Neuronal stem cell (in vitro differentiated cells): ENCODE data around the gene MAP1B.
A peak's percentile ranks its signal among the peaks of the same experiment; 100 is the strongest.

Source experiments
- DNase-seq: peaks from one replicate; pipeline ENCODE4 v3.0.0-alpha.2; 2013; ENCODE audit warnings: low spot score
- H2AFZ ChIP-seq: one replicate; pipeline ENCODE4 v1.6.1; 2013; ENCODE audit warnings: mild to moderate bottlenecking, low read length, inconsistent platforms
- H2AK5ac ChIP-seq: 2 replicates; pipeline ENCODE4 v1.6.1; 2013; ENCODE audit warnings: low read depth, mild to moderate bottlenecking, inconsistent platforms, low read length, moderate library complexity, mixed read lengths
- H2BK120ac ChIP-seq: 2 replicates; pipeline ENCODE4 v1.6.1; 2013; ENCODE audit warnings: low read depth, mild to moderate bottlenecking, inconsistent platforms, low read length, moderate library complexity, mixed read lengths
- H2BK12ac ChIP-seq: one replicate; pipeline ENCODE4 v1.6.1; 2013; ENCODE audit warnings: low read length, inconsistent platforms
- H2BK15ac ChIP-seq: 2 replicates; pipeline ENCODE4 v1.6.1; 2013; ENCODE audit warnings: mild to moderate bottlenecking, low read length, inconsistent platforms, mixed read lengths
- H2BK5ac ChIP-seq: one replicate; pipeline ENCODE4 v1.6.1; 2013; ENCODE audit warnings: inconsistent platforms, mild to moderate bottlenecking, low read length, moderate library complexity
- H3K14ac ChIP-seq: one replicate; pipeline ENCODE4 v1.6.1; 2013; ENCODE audit warnings: low read length, inconsistent platforms
- H3K18ac ChIP-seq: 2 replicates; pipeline ENCODE4 v1.6.1; 2013; ENCODE audit warnings: low read length, inconsistent platforms
- H3K23ac ChIP-seq: 2 replicates; pipeline ENCODE4 v1.6.1; 2013; ENCODE audit warnings: low read depth, mild to moderate bottlenecking, mixed read lengths, low read length, inconsistent platforms; ENCODE audit not compliant: poor library complexity
- H3K27ac ChIP-seq: replicated peaks from 3 replicates; pipeline ENCODE4 v1.5.1; 2013; ENCODE audit warnings: low read length, inconsistent platforms
- H3K27me3 ChIP-seq, 3 experiments: 2 replicates each; pipeline ENCODE4 v1.6.1; 2013; ENCODE audit warnings: low read length in 3 of 3, mild to moderate bottlenecking in 2 of 3, inconsistent platforms in 1 of 3, low read depth in 1 of 3, mixed read lengths in 1 of 3, moderate library complexity in 1 of 3; ENCODE audit not compliant: control insufficient read depth in 3 of 3, insufficient read depth in 3 of 3
- H3K36me3 ChIP-seq, 2 donors: replicated peaks in 1 of 2; 2 replicates each; pipeline ENCODE4 v1.6.1; 2013; ENCODE audit warnings: low read length in 2 of 2; ENCODE audit not compliant: control insufficient read depth in 2 of 2, insufficient read depth in 2 of 2
- H3K4ac ChIP-seq: 2 replicates; pipeline ENCODE4 v1.6.1; 2013; ENCODE audit warnings: inconsistent platforms, mild to moderate bottlenecking, low read length, moderate library complexity
- H3K4me1 ChIP-seq, 2 donors: 1 replicate in 1 of 2; 2 replicates in 1 of 2; pipeline ENCODE4 v1.6.1; 2013; ENCODE audit warnings: low read length in 2 of 2, low read depth in 1 of 2; ENCODE audit not compliant: control insufficient read depth in 2 of 2, insufficient read depth in 1 of 2
- H3K4me2 ChIP-seq: one replicate; pipeline ENCODE4 v1.6.1; 2013; ENCODE audit warnings: mild to moderate bottlenecking, low read length, inconsistent platforms; ENCODE audit not compliant: insufficient read depth, poor library complexity, severe bottlenecking
- H3K4me3 ChIP-seq, 2 donors: 2 replicates each; pipeline ENCODE4 v1.5.1; 2013; ENCODE audit warnings: low read length in 2 of 2, mild to moderate bottlenecking in 2 of 2, inconsistent platforms in 1 of 2, moderate library complexity in 1 of 2
- H3K79me1 ChIP-seq: one replicate; pipeline ENCODE4 v1.6.1; 2013; ENCODE audit warnings: low read depth, mild to moderate bottlenecking, inconsistent platforms, low read length, moderate library complexity
- H3K9ac ChIP-seq: one replicate; pipeline ENCODE4 v1.6.1; 2013; ENCODE audit warnings: mild to moderate bottlenecking, low read depth, low read length, inconsistent platforms; ENCODE audit not compliant: poor library complexity
- H3K9me3 ChIP-seq, 2 donors: replicated peaks in 1 of 2; 2 replicates each; pipeline versions ENCODE3 to v1.6.1; 2013; ENCODE audit warnings: low read length in 2 of 2, mild to moderate bottlenecking in 2 of 2, inconsistent platforms in 1 of 2, low read depth in 1 of 2, mixed read lengths in 1 of 2, moderate library complexity in 1 of 2; ENCODE audit not compliant: control insufficient read depth in 2 of 2, insufficient read depth in 1 of 2
- H4K8ac ChIP-seq: one replicate; pipeline ENCODE4 v1.6.1; 2013; ENCODE audit warnings: low read depth, mild to moderate bottlenecking, inconsistent platforms, low read length, moderate library complexity
- H4K91ac ChIP-seq: one replicate; pipeline ENCODE4 v1.6.1; 2013; ENCODE audit warnings: low read length, low read depth, mild to moderate bottlenecking, inconsistent platforms; ENCODE audit not compliant: poor library complexity
- WGBS, 2 donors: extraction: QIAGEN DNeasy Blood & Tissue Kit; methylation state at CpG; one replicate each; pipeline ENCODE4 v1.1.7; 2013; ENCODE audit warnings: missing lambda C conversion rate in 2 of 2, mixed read lengths in 1 of 2; ENCODE audit not compliant: insufficient read length in 2 of 2, insufficient replicate concordance in 1 of 2; ENCODE audit errors: extremely low coverage in 2 of 2; 5-methylcytosine and 5-hydroxymethylcytosine counted together

MAP1B gene

DNA sequence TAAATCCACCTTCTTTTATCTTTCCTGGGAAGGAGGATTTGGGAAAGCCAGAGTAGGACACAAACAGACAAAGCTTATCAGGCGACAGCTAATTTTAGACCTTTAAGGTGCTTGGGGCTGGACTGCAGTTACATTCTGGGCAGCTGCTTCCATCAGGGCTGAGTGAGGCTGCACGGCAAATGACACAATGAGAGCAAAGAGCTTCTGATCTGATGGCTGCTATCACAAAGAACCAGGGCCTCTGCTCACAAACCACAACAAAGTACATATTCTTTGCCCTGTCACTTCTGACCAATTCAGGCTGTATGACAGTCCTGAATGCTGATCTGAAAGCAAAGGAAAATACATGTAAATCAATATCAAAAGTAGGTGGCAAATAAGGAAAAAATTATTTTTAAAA lies 119.7 kb downstream of the MAP1B start:
- H3K23ac ChIP-seq, result no peak overlapping the region
- WGBS, 2 donors, result no CpG with 5 or more reads among the region's 2 CpGs
- H3K9me3 ChIP-seq, result no peaks in the 10 kb centered on the region
- no peak overlapping the region for H4K8ac ChIP-seq
- H3K4me2 ChIP-seq, result no peak overlapping the region
- H2BK12ac ChIP-seq, result no peak overlapping the region
- H3K27me3 ChIP-seq, result no peaks in the 10 kb centered on the region
- no peak overlapping the region for H4K91ac ChIP-seq
- no peak overlapping the region for H3K9ac ChIP-seq
- no peak overlapping the region for H2BK120ac ChIP-seq
- H3K4ac ChIP-seq, result no peak overlapping the region
- no peak overlapping the region for H2BK15ac ChIP-seq
- H3K79me1 ChIP-seq, result no peaks in the 10 kb centered on the region
- H3K14ac ChIP-seq, result no peak overlapping the region
- H3K18ac ChIP-seq, result no peak overlapping the region
- no peak overlapping the region for H2AFZ ChIP-seq
- no peak overlapping the region for H3K4me3 ChIP-seq
- peaks cover 11 to 82% of the 10 kb centered on the region in 2 donors for H3K36me3 ChIP-seq
- no peak overlapping the region for H2AK5ac ChIP-seq
- no peak overlapping the region for H2BK5ac ChIP-seq
- no peak for DNase-seq
- peaks cover 3 to 8% of the 10 kb centered on the region in 2 donors for H3K4me1 ChIP-seq
- no peak overlapping the region for H3K27ac ChIP-seq

DNA sequence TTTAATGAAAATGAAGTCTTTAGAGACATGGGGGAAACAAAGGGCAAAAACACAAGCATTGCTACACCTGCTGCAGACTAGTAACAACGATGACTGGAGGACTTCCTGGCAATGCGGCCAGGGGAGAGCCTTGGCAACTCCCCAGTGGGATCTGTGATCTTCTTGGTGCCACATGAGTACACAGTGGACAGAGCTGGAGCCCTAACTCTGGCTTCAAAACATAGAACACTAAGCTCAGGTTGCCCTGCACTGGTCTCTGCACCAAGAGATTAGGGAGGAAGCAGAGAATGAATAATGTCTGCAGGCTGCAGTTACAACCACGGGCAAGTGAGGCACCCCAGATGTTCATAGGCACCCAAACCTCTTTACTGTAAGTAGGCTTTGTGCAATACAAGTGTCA lies 121.7 kb downstream of the MAP1B start:
- H3K4me1 ChIP-seq, result peaks cover 5 to 14% of the 10 kb centered on the region in 2 donors
- H3K4me2 ChIP-seq, result no peak overlapping the region
- H3K4me3 ChIP-seq, result no peak overlapping the region

DNA sequence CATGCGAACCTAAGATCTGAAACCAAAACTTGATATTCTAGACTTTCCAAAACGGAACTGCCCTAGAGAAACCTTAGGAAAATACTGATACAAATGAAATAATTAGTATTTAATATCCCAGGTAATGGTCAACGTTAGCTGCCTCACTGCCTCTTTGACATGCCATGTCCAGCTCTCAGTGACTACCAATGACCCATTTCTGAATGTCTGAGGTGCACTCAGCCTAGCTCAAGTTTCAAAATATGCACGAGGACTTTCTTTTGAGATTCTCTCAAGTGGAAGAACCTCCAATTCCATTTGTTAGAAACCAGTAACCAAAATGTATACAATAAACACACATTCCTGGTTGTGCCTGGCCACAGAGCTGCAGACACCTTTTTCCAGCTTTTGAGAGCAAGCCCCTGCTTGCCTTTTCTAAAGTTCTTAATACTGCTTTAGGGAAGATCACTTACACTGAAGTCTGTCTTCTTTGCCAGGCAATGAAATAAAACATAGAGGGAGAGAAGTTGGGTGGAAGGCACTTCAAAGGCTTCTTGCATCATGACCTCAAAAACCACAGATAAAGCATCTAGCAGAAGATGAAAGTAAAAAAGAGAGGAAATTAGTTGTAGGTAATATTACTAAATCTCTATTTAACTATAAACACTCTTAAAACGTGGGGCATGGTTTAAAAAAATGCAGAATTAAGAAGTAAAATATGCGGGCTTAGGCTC lies 124.9 kb downstream of the MAP1B start:
- H4K91ac ChIP-seq, result no peak overlapping the region
- WGBS, 2 donors, result no CpG with 5 or more reads among the region's 6 CpGs

More for the DNA sequence above, 121.7 kb downstream of the MAP1B start:
- no peaks in the 10 kb centered on the region for H3K79me1 ChIP-seq
- no peak overlapping the region for H2BK15ac ChIP-seq
- H2AFZ ChIP-seq, result no peak overlapping the region
- H2BK120ac ChIP-seq, result no peak overlapping the region
- no CpG with 5 or more reads among the region's 3 CpGs for WGBS, 2 donors
- H3K27me3 ChIP-seq, result no peaks in the 10 kb centered on the region
- no peak overlapping the region for H3K14ac ChIP-seq
- no peak overlapping the region for H3K18ac ChIP-seq
- no peak overlapping the region for H3K23ac ChIP-seq
- H3K9ac ChIP-seq, result no peak overlapping the region
- H3K36me3 ChIP-seq, result peaks cover 11 to 74% of the 10 kb centered on the region in 2 donors
- no peak for DNase-seq
- H3K4ac ChIP-seq, result no peak overlapping the region
- H2BK12ac ChIP-seq, result no peak overlapping the region
- H3K9me3 ChIP-seq, result no peaks in the 10 kb centered on the region
- no peak overlapping the region for H2AK5ac ChIP-seq
- no peak overlapping the region for H3K27ac ChIP-seq
- H2BK5ac ChIP-seq, result no peak overlapping the region
- no peak overlapping the region for H4K8ac ChIP-seq
- no peak overlapping the region for H4K91ac ChIP-seq

GRCh38 chr5:72232838-72233237 lies 125.6 kb downstream of the MAP1B start:
- no peak overlapping the region for H2BK15ac ChIP-seq

More for the DNA sequence above, 124.9 kb downstream of the MAP1B start:
- Histone ChIP-seq H3K14ac (no peak overlapping the region), H2AFZ (peak overlapping the region; percentile 31), H3K23ac (no peak overlapping the region), H3K27me3 (no peaks in the 10 kb centered on the region), H2BK120ac (no peak overlapping the region), H2BK12ac (no peak overlapping the region), H3K4me1 (peaks cover 2 to 9% of the 10 kb centered on the region in 2 donors), H3K18ac (no peak overlapping the region), H2BK5ac (no peak overlapping the region), H2AK5ac (no peak overlapping the region), H2BK15ac (no peak overlapping the region), H3K4me3 (no peak overlapping the region), H3K36me3 (peaks cover 8 to 63% of the 10 kb centered on the region in 2 donors), H3K9ac (no peak overlapping the region), H3K79me1 (no peaks in the 10 kb centered on the region), H4K8ac (no peak overlapping the region), H3K4ac (no peak overlapping the region), H3K27ac (no peak overlapping the region), H3K4me2 (no peak overlapping the region), H3K9me3 (no peaks in the 10 kb centered on the region)
- DNase-seq, result no peak

More at GRCh38 chr5:72232838-72233237, 125.6 kb downstream of the MAP1B start:
- Histone ChIP-seq H4K8ac (no peak overlapping the region), H2BK5ac (no peak overlapping the region), H3K18ac (no peak overlapping the region), H3K9ac (no peak overlapping the region), H2AK5ac (no peak overlapping the region), H3K27me3 (no peaks in the 10 kb centered on the region), H3K4ac (no peak overlapping the region), H3K4me2 (no peak overlapping the region), H2BK12ac (no peak overlapping the region), H4K91ac (no peak overlapping the region), H3K27ac (no peak overlapping the region), H2BK120ac (no peak overlapping the region), H3K23ac (no peak overlapping the region), H3K9me3 (no peaks in the 10 kb centered on the region), H3K4me1 (peaks cover 2 to 8% of the 10 kb centered on the region in 2 donors), H3K14ac (no peak overlapping the region), H3K79me1 (no peaks in the 10 kb centered on the region), H2AFZ (no peak overlapping the region), H3K4me3 (no peak overlapping the region), H3K36me3 (peaks cover 8 to 67% of the 10 kb centered on the region in 2 donors)
- no peak for DNase-seq
- WGBS, 2 donors, result no CpG with 5 or more reads among the region's 2 CpGs
